K562 (cell line): ENCODE measurements around the gene GPHA2. TPM values are rescaled to one million over a fixed set of nuclear protein-coding genes. Genes with fewer than 3 reads are reported as not detected.

Source experiments
- BRF1 ChIP-seq: IDR thresholded peaks from 3 replicates; pipeline ENCODE4 v1.6.1; 2011; ENCODE audit warnings: borderline replicate concordance, mild to moderate bottlenecking; ENCODE audit not compliant: insufficient read length; ENCODE audit errors: extremely low read depth
- CHD7 ChIP-seq: fragments of 200-600 bp; sonication (generic); IDR thresholded peaks from one replicate; pipeline ENCODE4 v1.6.1; 2012; ENCODE audit warnings: mild to moderate bottlenecking, low read depth, low read length, inconsistent platforms
- DNMT1 ChIP-seq: fragments of 450-650 bp; IDR thresholded peaks from 2 replicates; pipeline ENCODE4 v1.6.1; 2016; ENCODE audit warnings: antibody characterized with exemption, mild to moderate bottlenecking
- EP300 ChIP-seq: IDR thresholded peaks from 2 replicates; pipeline ENCODE4 v1.6.1; 2012; ENCODE audit warnings: low read length, improper control_type of control experiment
- EP400 ChIP-seq: fragments of 450-650 bp; IDR thresholded peaks from 2 replicates; pipeline ENCODE4 v1.6.1; 2017; ENCODE audit warnings: antibody characterized with exemption, mild to moderate bottlenecking, moderate library complexity
- PHB ChIP-seq: fragments of 250-450 bp; sonication (Bioruptor Pico); IDR thresholded peaks from 2 replicates; pipeline ENCODE4 v1.5.0; 2021
- PML ChIP-seq: IDR thresholded peaks from 2 replicates; pipeline ENCODE4 v1.6.1; 2012; ENCODE audit warnings: low read length, inconsistent platforms
- RAD51 ChIP-seq: fragments of 450-650 bp; IDR thresholded peaks from 2 replicates; pipeline ENCODE4 v1.7.1; 2016; ENCODE audit warnings: low read depth, mild to moderate bottlenecking, borderline replicate concordance
- SAP30 ChIP-seq: fragments of 200-600 bp; sonication (generic); IDR thresholded peaks from 2 replicates; pipeline ENCODE4 v1.6.1; 2012; ENCODE audit warnings: borderline replicate concordance, low read depth, mild to moderate bottlenecking, moderate library complexity, low read length, control low read depth, inconsistent platforms; ENCODE audit not compliant: insufficient read depth, poor library complexity, severe bottlenecking
- SMAD1 ChIP-seq: fragments of 150-350 bp; IDR thresholded peaks from 2 replicates; pipeline ENCODE4 v1.6.1; 2014; ENCODE audit warnings: low read length, low read depth; ENCODE audit not compliant: partially characterized antibody
- TOE1 ChIP-seq, 2 experiments: fragments of 450-650 bp in 1 of 2; sonication (generic) in 1 of 2; formaldehyde crosslinking in 1 of 2; IDR thresholded peaks; 2 replicates each; pipeline versions ENCODE4 v1.7.1 to v1.8.0; 2016 to 2022; ENCODE audit warnings: borderline replicate concordance in 2 of 2, mild to moderate bottlenecking in 2 of 2, antibody characterized with exemption in 1 of 2, inconsistent platforms in 1 of 2, low read depth in 1 of 2, missing genetic modification reagents in 1 of 2, moderate library complexity in 1 of 2
- VEZF1 ChIP-seq: fragments of 200-800 bp; sonication (Bioruptor generic); IDR thresholded peaks from 2 replicates; pipeline ENCODE4 v1.6.1; 2017; ENCODE audit warnings: missing genetic modification characterization, missing compliant biosample characterization
- ZNF134 ChIP-seq: fragments of 250-450 bp; sonication (Bioruptor Pico); conservative IDR thresholded peaks from 2 replicates; pipeline ENCODE4 v1.4.0; 2020
- polyA plus RNA-seq, 8 experiments: library from polyadenylated mRNA; depleted of rRNA in 4 of 8; stranded (reverse) in 5 of 8; unstranded in 3 of 8; fragments of >200 nt; fragmentation: Nextera tagmentation in 2 of 8; fragmentation: Illumina TruSeq in 1 of 8; extraction: Ambion mirVana in 2 of 8; extraction: Trizol in 1 of 8; gene quantifications; 2 replicates each; pipeline versions ENCODE4 v1.2.1 to v1.2.3, GENCODE V29; 2011 to 2014; ENCODE audit warnings: inconsistent platforms in 1 of 8, missing spikeins in 1 of 8
- total RNA-seq, 7 experiments: library from RNA; depleted of rRNA in 6 of 7; stranded (reverse); fragments of >200 nt in 6 of 7; fragmentation: Illumina TruSeq in 2 of 7; extraction: Trizol in 2 of 7; gene quantifications; 2 replicates each; pipeline versions ENCODE4 v1.2.1 to v1.2.3, GENCODE V29; 2011 to 2021; ENCODE audit warnings: low replicate concordance in 1 of 7

Gene GPHA2
- total and polyA plus RNA-seq, 9 of the 15 experiments (the other 6 are each of a cell fraction or from before 2014, with no cell fraction given): 0.17 to 0.22 TPM; not detected in 7

GRCh38 chr11:64885367-64886286 lies 50.1 kb downstream of the GPHA2 start (continued):
- TF ChIP-seq CHD7: no peak
- TF ChIP-seq ZNF134 (CRISPR knock-in tag): no peak
- TF ChIP-seq SAP30: no peak
- TF ChIP-seq TOE1 (IDR thresholded peaks at IDR 0.05; ENCODE audit: borderline replicate concordance): no peak
- TF ChIP-seq TOE1 (CRISPR knock-in tag; IDR thresholded peaks at IDR 0.05; ENCODE audit: borderline replicate concordance, low read depth): no peak
- TF ChIP-seq RAD51: 0 out of 2 replicates have a peak, but pooled peaks have one; percentile 41
- TF ChIP-seq PML: peak; percentile 58
- peak; percentile 90 for TF ChIP-seq EP400
- no peak for TF ChIP-seq BRF1
- TF ChIP-seq VEZF1: peak; percentile 47
- TF ChIP-seq DNMT1: no peak
- TF ChIP-seq EP300: peak; percentile 79
- no peak for TF ChIP-seq SMAD1
- no peak for TF ChIP-seq PHB
